ENCODE data around the gene VWA8. TPM values are rescaled to one million over a fixed set of nuclear protein-coding genes. Genes with fewer than 3 reads are reported as not detected.

Gene VWA8
- 15.8 and 19.3 TPM in 2 replicates for total RNA-seq

DNA sequence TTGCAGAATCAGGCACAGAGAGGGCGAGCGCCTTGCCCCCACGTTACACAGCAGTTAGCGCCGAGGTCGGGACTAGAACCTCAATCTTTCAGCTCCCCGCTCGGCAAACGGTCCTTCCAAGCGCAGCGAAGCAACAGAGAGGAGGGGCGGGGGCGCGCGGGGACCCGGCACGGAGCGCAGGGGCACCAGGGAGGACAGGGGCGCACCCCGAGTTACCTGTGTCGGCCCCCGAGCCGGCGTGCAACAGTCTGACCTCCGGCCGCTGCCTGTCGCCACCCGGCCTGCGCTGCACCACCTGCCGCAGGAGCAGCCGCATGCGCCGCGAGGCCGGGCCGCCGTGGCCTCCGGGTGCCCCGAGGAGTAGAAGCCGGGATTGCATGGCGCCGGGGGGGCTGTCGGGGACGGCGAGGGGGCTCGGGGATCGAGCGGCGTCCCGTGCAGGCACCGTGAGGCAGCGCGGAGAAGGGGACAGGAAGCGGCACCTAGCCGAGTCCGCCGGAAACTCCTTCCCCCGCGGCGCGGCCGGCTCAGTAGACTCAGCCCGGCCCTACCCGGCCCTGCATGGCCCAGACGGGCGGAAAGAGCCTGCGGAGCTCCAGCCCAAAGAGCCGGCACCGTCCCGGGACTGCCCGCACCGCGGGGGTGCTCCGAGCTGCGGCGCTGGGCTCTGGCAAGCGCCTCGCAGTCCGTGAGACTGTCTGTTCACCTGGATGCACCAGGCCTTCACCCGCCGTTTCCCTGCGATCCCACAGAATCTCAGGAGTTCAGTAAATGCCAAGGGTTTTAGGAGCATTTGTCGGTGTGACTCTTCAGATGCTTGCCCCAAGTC lies at the start of gene VWA8:
Gene VWA8, minus strand, starts transcription at position 473 of the 829 bp plus-strand sequence. Its CDS starts 94 bp downstream, at position 379.

Other genes with a start within 250 kb of the VWA8 start
- 6.1 and 9.1 TPM in 2 replicates for gene DGKH, start 87.5 kb upstream of the VWA8 start, total RNA-seq

Measured in airway epithelial cell (primary cell).